A549 treated with ZK216348 at 1 μM for 4 hours (cell line): ENCODE data around the gene SNORC. TPM values are rescaled to one million over a fixed set of nuclear protein-coding genes. Genes with fewer than 3 reads are reported as not detected.

Experiments
- total RNA-seq: library from RNA; stranded (reverse); fragments of 200-300 nt; extraction: Qiagen RNA extraction; gene quantifications from 5 replicates; pipeline ENCODE4 v1.2.3, GENCODE V29; 2022; ENCODE audit warnings: low read depth

SNORC gene
- 3.7 to 13.5 TPM (median 9.5 TPM) in 5 replicates for total RNA-seq

GRCh38 chr2:232870018-232870765 lies at the start of gene SNORC:
TSS of gene SNORC (plus strand) at chr2:232870264. CDS start at chr2:232870342, 78 bp downstream.

Other genes starting within 250 kb of the SNORC start
- 1.8 to 4.6 TPM (median 3.5 TPM) in 5 replicates for gene EFHD1, start 236.7 kb upstream of the SNORC start, total RNA-seq
- gene GIGYF2, start 172.9 kb upstream of the SNORC start, total RNA-seq, result 22.9 to 32.4 TPM (median 28.7 TPM) in 5 replicates
- not detected in 5 replicates for gene KCNJ13, start 93.7 kb upstream of the SNORC start, total RNA-seq
- 12.8 to 20.8 TPM (median 17.1 TPM) in 5 replicates for gene NGEF, start 143.0 kb downstream of the SNORC start, total RNA-seq
- gene NEU2, start 162.4 kb downstream of the SNORC start, total RNA-seq, result not detected in 5 replicates
- gene INPP5D, start 190.1 kb downstream of the SNORC start, total RNA-seq, result 0.12 to 1.1 TPM (median 0.61 TPM) in 5 replicates